SK-N-SH (cell line): ENCODE measurements around the gene KRT40. TPM values are rescaled to one million over a fixed set of nuclear protein-coding genes. Genes with fewer than 3 reads are reported as not detected.

ENCODE experiments used
- CTCF ChIA-PET: fragments of 300-600, 350-600 bp; formaldehyde crosslinking; extraction: SDS; loops from one replicate; lab custom pipeline; 2021; lab: Yijun Ruan, JAX
- POLR2A ChIA-PET: fragments of 350-600 bp; sonication (Branson Sonifier 250); formaldehyde crosslinking; extraction: SDS; loops from one replicate; lab custom pipeline; 2020; ENCODE audit warnings: antibody characterized with exemption, inconsistent platforms; lab: Yijun Ruan, JAX
- DNase-seq: peaks from one replicate; pipeline ENCODE4 v3.0.0; 2012
- H2AFZ ChIP-seq: fragments of 200-600 bp; sonication (generic); 2 replicates; pipeline ENCODE4 v1.8.1; 2016; ENCODE audit warnings: antibody characterized with exemption, mild to moderate bottlenecking, low read depth
- H3F3A ChIP-seq: fragments of 200-600 bp; sonication (generic); replicated peaks from 2 replicates; pipeline ENCODE3; 2016; ENCODE audit warnings: antibody characterized with exemption, mild to moderate bottlenecking; ENCODE audit not compliant: insufficient read depth
- H3K27ac ChIP-seq, 2 experiments: fragments of 200-500 bp in 1 of 2; fragments of 200-600 bp in 1 of 2; sonication (Bioruptor generic) in 1 of 2; sonication (generic), shearing (Covaris generic) in 1 of 2; 2 replicates each; pipeline versions ENCODE4 v1.5.1 to v1.6.1; 2014 to 2016; ENCODE audit warnings: low read depth in 2 of 2, inconsistent platforms in 1 of 2, low read length in 1 of 2, mild to moderate bottlenecking in 1 of 2, mixed read lengths in 1 of 2
- H3K27me3 ChIP-seq: fragments of 200-600 bp; sonication (generic), shearing (Covaris generic); 2 replicates; pipeline ENCODE4 v1.6.1; 2016; ENCODE audit warnings: mixed run types; ENCODE audit not compliant: insufficient read depth
- H3K36me3 ChIP-seq, 2 experiments: fragments of 200-500 bp in 1 of 2; fragments of 200-600 bp in 1 of 2; sonication (Bioruptor generic) in 1 of 2; sonication (generic) in 1 of 2; replicated peaks in 1 of 2; 2 replicates each; pipeline versions ENCODE3 to v1.5.1; 2014 to 2016; ENCODE audit warnings: low read length in 1 of 2, mild to moderate bottlenecking in 1 of 2; ENCODE audit not compliant: insufficient read depth in 2 of 2, control insufficient read depth in 1 of 2
- H3K4me1 ChIP-seq, 2 experiments: fragments of 200-500 bp in 1 of 2; fragments of 200-600 bp in 1 of 2; sonication (Bioruptor generic) in 1 of 2; sonication (generic), shearing (Covaris generic) in 1 of 2; 2 replicates each; pipeline versions ENCODE4 v1.5.1 to v1.6.1; 2014 to 2016; ENCODE audit warnings: low read depth in 1 of 2, low read length in 1 of 2, mixed run types in 1 of 2; ENCODE audit not compliant: insufficient read depth in 2 of 2, control insufficient read depth in 1 of 2
- H3K4me2 ChIP-seq: fragments of 200-600 bp; sonication (generic), shearing (Covaris generic); 2 replicates; pipeline ENCODE4 v1.6.1; 2017; ENCODE audit warnings: mixed run types
- H3K4me3 ChIP-seq, 2 experiments: fragments of 200-500 bp in 1 of 2; fragments of 200-600 bp in 1 of 2; sonication (Bioruptor generic) in 1 of 2; sonication (generic), shearing (Covaris generic) in 1 of 2; 2 replicates each; pipeline versions ENCODE4 v1.5.1 to v1.8.1; 2014 to 2016; ENCODE audit warnings: low read depth in 2 of 2, inconsistent platforms in 1 of 2, low read length in 1 of 2, mild to moderate bottlenecking in 1 of 2, mixed read lengths in 1 of 2, moderate library complexity in 1 of 2
- H3K79me2 ChIP-seq: fragments of 200-600 bp; sonication (generic); 2 replicates; pipeline ENCODE4 v1.8.1; 2017; ENCODE audit warnings: mild to moderate bottlenecking; ENCODE audit not compliant: insufficient read depth
- H3K9ac ChIP-seq: fragments of 200-600 bp; sonication (generic); 2 replicates; pipeline ENCODE4 v1.6.1; 2017; ENCODE audit warnings: mixed run types
- H3K9me2 ChIP-seq: fragments of 200-600 bp; sonication (generic); 2 replicates; pipeline ENCODE4 v1.6.1; 2017; ENCODE audit warnings: mixed run types
- H3K9me3 ChIP-seq: fragments of 200-600 bp; sonication (generic); 2 replicates; pipeline ENCODE4 v1.6.1; 2017; ENCODE audit warnings: mixed run types, mild to moderate bottlenecking, moderate library complexity
- H4K20me1 ChIP-seq: fragments of 200-600 bp; sonication (generic); 2 replicates; pipeline ENCODE4 v1.6.1; 2017; ENCODE audit warnings: mild to moderate bottlenecking, mixed run types; ENCODE audit not compliant: insufficient read depth
- CTCF ChIP-seq: fragments of 200-600 bp; sonication (generic); IDR thresholded peaks from 2 replicates; pipeline ENCODE4 v1.6.1; 2017; ENCODE audit warnings: antibody characterized with exemption, mild to moderate bottlenecking, moderate library complexity
- EZH2phosphoT487 ChIP-seq: fragments of 200-600 bp; sonication (generic); IDR thresholded peaks from 2 replicates; pipeline ENCODE4 v1.6.1; 2017; ENCODE audit warnings: low read depth, mixed run types, mild to moderate bottlenecking, antibody characterized with exemption, moderate library complexity, borderline replicate concordance
- FOXJ3 ChIP-seq: sonication (generic); formaldehyde crosslinking; IDR thresholded peaks from 2 replicates; pipeline ENCODE4 v1.5.1; 2020; ENCODE audit warnings: mild to moderate bottlenecking, missing genetic modification reagents
- FOXM1 ChIP-seq: IDR thresholded peaks from 2 replicates; pipeline ENCODE4 v1.4.0; 2012; ENCODE audit warnings: low read depth, mild to moderate bottlenecking
- GABPA ChIP-seq: IDR thresholded peaks from 2 replicates; pipeline ENCODE4 v1.4.0; 2012; ENCODE audit warnings: low read depth, mild to moderate bottlenecking
- GATA2 ChIP-seq: sonication (generic); formaldehyde crosslinking; IDR thresholded peaks from 2 replicates; pipeline ENCODE4 v1.5.0; 2020; ENCODE audit warnings: mild to moderate bottlenecking, missing genetic modification reagents
- JUND ChIP-seq: IDR thresholded peaks from 2 replicates; pipeline ENCODE4 v1.4.0; 2012
- MAX ChIP-seq: IDR thresholded peaks from 2 replicates; pipeline ENCODE4 v1.4.0; 2012; ENCODE audit warnings: low read depth
- NRF1 ChIP-seq: IDR thresholded peaks from 2 replicates; pipeline ENCODE4 v1.6.1; 2012; ENCODE audit warnings: low read depth, mild to moderate bottlenecking, low read length
- PBX3 ChIP-seq: IDR thresholded peaks from 2 replicates; pipeline ENCODE4; 2012
- POLR2AphosphoS5 ChIP-seq: IDR thresholded peaks from 2 replicates; pipeline ENCODE4 v1.6.1; 2012; ENCODE audit warnings: low read depth, low read length
- REST ChIP-seq: IDR thresholded peaks from 2 replicates; pipeline ENCODE4 v1.6.1; 2012; ENCODE audit warnings: mild to moderate bottlenecking, low read depth, low read length, moderate library complexity
- RXRA ChIP-seq: IDR thresholded peaks from 2 replicates; pipeline ENCODE4 v1.4.0; 2012; ENCODE audit warnings: low read depth, mild to moderate bottlenecking, borderline replicate concordance
- SIN3A ChIP-seq: IDR thresholded peaks from 2 replicates; pipeline ENCODE4 v1.6.1; 2012; ENCODE audit warnings: low read depth, mild to moderate bottlenecking, low read length, moderate library complexity, borderline replicate concordance
- TAF1 ChIP-seq: IDR thresholded peaks from 2 replicates; pipeline ENCODE4 v1.6.1; 2012; ENCODE audit warnings: low read depth, mild to moderate bottlenecking, low read length, moderate library complexity, borderline replicate concordance
- TCF12 ChIP-seq: IDR thresholded peaks from 2 replicates; pipeline ENCODE4 v1.4.0; 2012
- TEAD4 ChIP-seq: IDR thresholded peaks from 2 replicates; pipeline ENCODE4 v1.4.0; 2012; ENCODE audit warnings: mild to moderate bottlenecking, borderline replicate concordance; ENCODE audit not compliant: insufficient read depth
- ZBTB33 ChIP-seq: IDR thresholded peaks from 2 replicates; pipeline ENCODE4 v1.4.0; 2012; ENCODE audit warnings: low read depth, borderline replicate concordance
- WGBS: methylation state at CpG from one replicate; pipeline ENCODE4 v1.1.6; 2017; ENCODE audit warnings: low lambda C conversion rate; 5-methylcytosine and 5-hydroxymethylcytosine counted together
- polyA plus RNA-seq, 3 experiments: library from polyadenylated mRNA; depleted of rRNA; stranded (reverse); fragments of >200 nt; gene quantifications; 2 replicates each; pipeline ENCODE4 v1.2.3, GENCODE V29; 2012

Gene KRT40
- polyA plus RNA-seq, 1 of the 3 experiments (the other 2 are of a cell fraction) = not detected

GRCh38 chr17:40997361-40997760 lies 13.2 kb upstream of the KRT40 start:
- Histone ChIP-seq H3K9me3 (no peaks in the 10 kb centered on the region), H3K27ac (no peak overlapping the region), H3K4me1 (no peaks in the 10 kb centered on the region), H3K36me3 (no peaks in the 10 kb centered on the region), H2AFZ (no peak overlapping the region), H3F3A (no peaks in the 10 kb centered on the region), H3K27me3 (peaks cover 40% of the 10 kb centered on the region; the same call in 1 of the 2 replicates), H3K9me2 (no peaks in the 10 kb centered on the region), H3K79me2 (no peaks in the 10 kb centered on the region), H3K9ac (no peak overlapping the region), H4K20me1 (no peaks in the 10 kb centered on the region), H3K4me2 (no peak overlapping the region), H3K4me3 (no peak overlapping the region)
- CTCF ChIA-PET = interaction anchor here (0.7 to 1.1 kb wide), 2 partner anchors 50 to 552 kb away, joined by 3 read pairs; no protein-coding TSS in a partner anchor
- POLR2A ChIA-PET = no interaction called here
- DNase-seq = no peak
- TF ChIP-seq POLR2AphosphoS5 (no peak), CTCF (no peak), FOXM1 (no peak), RXRA (no peak), TAF1 (no peak), REST (no peak), TCF12 (no peak), FOXJ3 (CRISPR knock-in tag) (no peak), PBX3 (no peak), SIN3A (no peak), JUND (no peak), NRF1 (no peak), GATA2 (CRISPR knock-in tag) (no peak), EZH2phosphoT487 (no peak), GABPA (no peak), TEAD4 (no peak), MAX (no peak), ZBTB33 (no peak)
- 6% methylated on average over 2 of the region's 2 CpGs for WGBS
